GM12875 (cell line): ENCODE data around the gene ADPGK.

Source experiments
- H3K4me3 ChIP-seq: one replicate; pipeline ENCODE4 v1.5.1; 2011; ENCODE audit warnings: low read depth, low read length, control low read depth
- CTCF ChIP-seq: IDR thresholded peaks from 2 replicates; pipeline ENCODE4 v1.5.1; 2011; ENCODE audit warnings: low read depth, mild to moderate bottlenecking, control low read depth, inconsistent platforms, low read length, moderate library complexity, borderline replicate concordance; ENCODE audit not compliant: insufficient read depth

Gene ADPGK

GRCh38 chr15:72782274-72783003 is 1.1 kb downstream of the ADPGK start:
- no peak for TF ChIP-seq CTCF
- H3K4me3 ChIP-seq: peak overlapping the region; percentile 100

GRCh38 chr15:72781631-72782030 is 1.9 kb downstream of the ADPGK start:
- no peak overlapping the region for H3K4me3 ChIP-seq

GRCh38 chr15:72778796-72779195 is 4.8 kb downstream of the ADPGK start:
- no peak overlapping the region for H3K4me3 ChIP-seq
- TF ChIP-seq CTCF: no peak

More at GRCh38 chr15:72781631-72782030, 1.9 kb downstream of the ADPGK start:
- no peak for TF ChIP-seq CTCF

- no peak for TF ChIP-seq CTCF
- H3K4me3 ChIP-seq: no peak overlapping the region
Measured at GRCh38 chr15:72774696-72775383, 8.7 kb downstream of the ADPGK start.

GRCh38 chr15:72771329-72771725 is 12.2 kb downstream of the ADPGK start:
- no peak for TF ChIP-seq CTCF
- no peak overlapping the region for H3K4me3 ChIP-seq

GRCh38 chr15:72770673-72771328 is 12.8 kb downstream of the ADPGK start:
- 0 out of 2 replicates have a peak, but pooled peaks have one; percentile 3 for TF ChIP-seq CTCF
- H3K4me3 ChIP-seq: no peak overlapping the region
